ENCODE data around the gene PNLDC1.

PNLDC1 gene

DNA sequence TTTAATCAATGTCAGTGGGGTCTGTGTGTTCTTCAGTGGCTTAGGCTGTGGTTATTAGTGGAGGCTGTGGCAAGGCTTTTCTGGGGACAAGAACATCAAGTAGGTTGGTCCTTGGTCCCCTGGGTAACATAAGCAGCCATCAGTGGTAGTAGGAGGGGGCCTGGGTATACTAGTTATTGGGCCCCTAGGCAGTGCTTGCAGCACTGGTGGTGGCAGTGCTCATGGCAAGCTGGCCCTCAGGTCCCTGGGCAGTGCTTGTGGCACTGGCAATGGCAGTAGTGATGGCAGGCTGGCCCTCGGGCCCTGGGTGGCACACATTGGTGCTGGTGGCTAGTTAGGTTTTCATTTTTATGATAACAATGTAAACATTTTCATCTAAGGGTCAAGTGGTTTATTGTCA, 58.2 kb downstream of the PNLDC1 start:
- DNase-seq: no peak

DNA sequence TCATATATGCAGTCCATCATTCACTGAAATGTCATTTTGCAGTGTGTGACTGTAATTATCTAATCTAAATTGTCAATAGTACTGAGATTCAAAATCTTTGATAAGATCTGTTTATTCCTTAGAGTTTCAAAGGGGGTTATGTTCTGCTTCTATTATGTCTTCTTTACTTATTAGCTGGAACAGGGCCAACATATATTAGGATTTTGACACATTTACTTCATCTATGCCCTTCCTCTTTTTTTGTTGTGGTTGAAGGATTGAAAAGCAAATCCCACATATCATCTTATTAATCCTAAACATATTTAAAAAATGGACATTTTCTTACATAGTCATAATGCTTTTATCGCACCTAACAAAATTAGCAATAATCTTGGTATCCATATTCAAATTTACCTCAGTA, 60.4 kb downstream of the PNLDC1 start:
- no peak for DNase-seq

DNA sequence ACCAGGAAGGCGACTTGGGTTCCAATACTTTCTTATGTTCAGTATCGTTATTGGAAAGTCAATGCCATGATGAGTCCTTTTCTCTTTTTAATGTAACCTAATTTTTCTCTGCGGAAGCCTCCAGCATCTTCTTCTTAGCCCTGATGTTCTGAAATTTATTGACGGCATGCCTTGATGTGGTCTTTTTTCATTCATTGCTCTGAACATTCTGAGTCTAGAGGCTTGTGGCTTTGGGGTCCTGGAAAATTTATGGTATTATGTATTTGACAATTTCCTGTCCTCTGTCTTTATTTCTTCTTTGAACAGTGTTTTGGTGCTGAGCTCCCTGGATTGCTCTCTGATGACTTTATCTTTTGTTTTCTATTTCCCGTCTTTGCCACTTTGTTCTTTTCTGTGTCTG, 62.0 kb downstream of the PNLDC1 start:
- no peak for DNase-seq

DNA sequence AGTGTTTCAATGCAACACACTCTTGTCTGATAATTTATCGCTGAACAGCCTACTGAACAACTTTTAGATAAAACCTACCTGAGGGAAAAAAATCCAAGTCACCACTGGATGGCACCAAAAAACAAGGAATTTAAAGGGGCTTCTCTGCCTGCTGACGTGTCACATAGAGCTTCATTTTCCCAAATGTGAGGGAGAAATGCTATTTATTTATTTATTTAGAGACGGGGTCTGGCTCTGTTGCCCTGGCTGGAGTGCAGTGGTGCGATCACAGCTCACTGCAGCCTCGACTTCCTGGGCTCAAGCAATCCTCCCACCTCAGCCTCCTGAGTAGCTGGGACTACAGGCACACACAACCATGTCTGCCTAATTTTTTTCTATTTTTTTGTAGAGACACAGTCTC, 63.3 kb downstream of the PNLDC1 start:
- peak; percentile 78 for DNase-seq

DNA sequence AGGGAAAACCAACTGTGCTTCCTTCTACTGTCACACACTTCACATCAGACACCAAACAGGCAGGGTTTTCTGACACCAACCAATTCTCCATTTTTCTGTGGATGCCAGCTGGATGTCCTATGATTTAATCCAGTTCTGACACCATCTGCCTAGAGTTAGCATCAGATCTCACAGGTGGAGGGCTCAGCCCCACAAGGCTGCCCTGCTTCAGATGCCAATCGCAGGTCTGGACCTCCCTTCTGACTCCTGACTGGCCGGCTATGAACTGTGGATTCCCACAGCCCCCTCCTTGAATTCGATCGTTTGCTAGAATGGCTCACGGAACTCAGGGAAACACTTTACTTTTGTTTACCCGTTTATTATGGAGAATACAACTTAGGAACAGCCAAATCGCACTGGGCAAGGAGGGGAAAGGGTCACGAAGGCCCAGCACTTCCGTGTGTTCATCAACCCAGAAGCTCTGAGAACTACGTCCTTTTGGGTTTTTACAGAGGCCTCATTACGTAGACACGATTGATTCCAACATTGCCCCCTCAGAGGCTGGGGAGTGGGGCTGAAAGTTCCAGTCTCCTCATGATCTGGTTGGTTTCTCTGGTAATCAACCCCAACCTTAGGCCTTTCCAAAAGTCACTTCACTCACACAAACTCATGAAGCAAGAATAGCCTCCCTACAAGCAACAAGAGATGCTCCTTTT, 65.3 kb downstream of the PNLDC1 start:
- no peak for DNase-seq

DNA sequence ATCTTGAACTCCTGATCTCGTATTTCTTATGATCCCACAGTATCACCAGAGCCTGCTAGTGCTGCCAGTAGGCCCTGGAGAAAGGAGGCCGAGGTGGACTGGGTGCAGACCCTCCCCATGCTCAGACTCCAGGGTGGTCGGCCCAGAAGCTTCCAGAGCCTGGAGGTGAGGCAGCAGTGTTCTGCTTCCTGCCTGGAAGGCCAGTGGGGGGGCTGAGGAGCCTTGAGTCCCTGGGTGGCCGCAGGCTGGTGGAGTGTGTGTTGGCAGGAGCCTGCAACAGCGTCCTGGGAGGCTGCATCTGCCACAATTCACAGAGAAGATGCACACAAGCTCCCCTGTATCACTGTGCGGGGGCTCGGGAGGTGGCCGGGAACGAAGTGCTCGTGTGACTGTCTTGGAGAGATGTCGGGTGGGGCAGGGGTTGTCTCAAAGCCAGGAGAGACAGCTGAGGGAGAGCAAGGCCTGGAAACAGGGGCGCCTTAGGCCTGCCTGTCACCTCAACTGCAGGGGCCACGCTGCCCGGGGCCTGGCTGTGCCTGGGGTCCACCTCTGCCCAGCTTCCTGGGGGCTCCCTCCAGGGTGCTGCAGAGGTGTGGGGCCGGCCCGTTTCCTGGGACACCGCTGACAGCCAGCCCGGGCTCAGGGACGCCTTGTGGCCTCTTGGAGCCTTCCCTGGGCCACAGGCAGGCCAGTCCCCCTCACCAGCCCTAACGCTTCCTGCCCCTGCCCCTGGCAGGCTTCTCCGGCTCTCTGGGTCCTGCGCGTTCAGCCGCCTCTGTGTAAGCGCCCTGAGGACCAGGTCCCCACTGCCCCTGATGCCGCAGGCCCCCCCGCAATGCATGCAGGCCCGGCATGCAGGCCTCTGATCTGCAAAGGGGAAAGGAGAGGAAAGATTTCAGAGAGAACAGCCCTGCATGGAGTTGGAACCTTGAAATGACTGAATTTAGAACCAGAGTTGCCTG, 66.5 kb downstream of the PNLDC1 start:
- no peak for DNase-seq
